ENCODE data around the gene FNDC3B.

FNDC3B gene

GRCh38 chr3:172211123-172211522, 171.7 kb downstream of the FNDC3B start:
- no peak for DNase-seq (ENCODE audit: low read depth, low spot score)

GRCh38 chr3:172213200-172213599, 173.8 kb downstream of the FNDC3B start:
- no peak for DNase-seq (ENCODE audit: low read depth, low spot score)

GRCh38 chr3:172213904-172214303, 174.5 kb downstream of the FNDC3B start:
- DNase-seq (ENCODE audit: low read depth, low spot score): no peak

GRCh38 chr3:172216267-172216666, 176.9 kb downstream of the FNDC3B start:
- DNase-seq (ENCODE audit: low read depth, low spot score): no peak

DNA sequence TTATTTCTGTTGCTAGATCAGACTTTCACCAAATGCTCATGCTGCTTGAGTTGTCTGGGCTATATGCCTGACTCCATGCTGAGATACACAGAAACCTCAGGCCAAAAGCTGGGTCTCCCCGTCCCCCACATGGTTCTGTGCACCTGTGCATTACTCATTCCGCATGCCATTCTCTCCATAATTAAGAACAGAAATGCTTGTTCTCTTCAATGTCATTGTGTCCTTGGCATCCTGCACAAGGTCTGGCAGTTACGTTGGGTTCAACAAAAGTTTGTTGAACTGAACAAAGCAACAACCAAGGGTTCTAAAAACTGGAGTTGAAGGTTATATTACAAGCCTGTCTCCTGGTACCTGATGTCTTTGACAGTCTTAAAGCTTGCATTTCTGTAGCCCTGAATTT, 177.5 kb downstream of the FNDC3B start:
- no peak for DNase-seq (ENCODE audit: low read depth, low spot score)

DNA sequence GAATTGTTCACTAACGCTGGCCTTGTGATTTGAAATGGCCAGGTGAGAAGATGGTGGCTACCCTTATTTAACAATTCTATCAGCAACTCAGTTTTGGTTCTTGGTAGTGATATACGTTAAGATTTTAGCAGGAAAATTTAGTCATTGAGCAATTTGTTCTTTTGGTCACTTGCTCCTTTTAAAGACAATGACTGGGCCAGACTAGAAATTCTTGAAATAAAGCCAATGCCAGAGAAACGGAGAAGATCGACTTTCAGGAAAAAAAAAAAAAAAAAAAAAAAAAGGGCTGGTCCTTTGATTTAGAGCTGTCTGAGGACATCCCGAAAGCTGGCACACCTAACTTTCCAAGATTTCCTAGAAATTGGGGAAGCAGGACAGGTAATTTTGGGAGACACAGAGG, 178.5 kb downstream of the FNDC3B start:
- DNase-seq (ENCODE audit: low read depth, low spot score): no peak

DNA sequence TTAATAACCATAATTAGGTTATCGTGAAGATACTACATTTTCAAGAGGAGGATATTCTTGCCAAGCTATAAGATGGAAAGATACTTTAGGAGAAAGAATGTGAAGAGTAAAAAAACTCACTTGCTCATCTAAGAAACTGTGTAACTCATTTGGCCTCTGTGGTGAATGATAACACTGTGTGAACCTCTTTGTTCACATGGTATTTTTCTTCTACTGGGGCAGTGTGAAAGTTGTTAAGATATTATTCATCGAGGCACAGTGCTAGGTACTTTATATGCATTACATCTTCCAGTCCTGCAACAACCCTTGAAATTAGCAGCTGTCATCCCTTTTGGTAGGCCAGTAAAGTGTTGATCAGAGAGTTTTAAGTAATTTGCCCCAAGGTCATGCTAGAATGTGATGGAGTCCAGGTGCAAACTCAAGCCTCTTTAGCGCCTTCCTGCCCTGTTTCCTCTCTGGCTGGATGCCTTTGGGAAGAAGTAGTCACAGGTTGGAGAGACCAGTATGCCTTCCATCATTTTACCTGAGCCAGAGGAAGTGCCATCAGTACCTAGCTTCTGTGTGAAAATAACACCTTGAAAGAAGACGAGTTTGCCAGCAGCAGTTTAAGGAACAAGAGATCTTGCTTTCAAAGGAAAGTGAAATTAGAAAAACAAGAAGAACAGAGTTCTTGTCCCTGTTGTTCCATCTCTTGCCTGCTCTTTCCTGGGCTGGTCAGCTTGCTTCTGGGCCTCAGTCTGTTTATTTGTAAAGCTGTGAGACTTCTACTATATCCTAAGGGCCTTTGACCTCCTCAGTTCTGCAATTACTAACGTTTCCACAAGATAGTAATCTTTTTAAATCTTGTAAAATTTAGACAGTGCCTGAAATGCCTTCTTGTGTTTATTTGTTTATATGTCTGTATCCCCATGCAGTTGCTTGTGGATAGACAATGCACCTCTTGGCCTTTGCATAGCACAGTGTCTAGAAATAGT, 179.3 kb downstream of the FNDC3B start:
- DNase-seq (ENCODE audit: low read depth, low spot score): no peak

DNA sequence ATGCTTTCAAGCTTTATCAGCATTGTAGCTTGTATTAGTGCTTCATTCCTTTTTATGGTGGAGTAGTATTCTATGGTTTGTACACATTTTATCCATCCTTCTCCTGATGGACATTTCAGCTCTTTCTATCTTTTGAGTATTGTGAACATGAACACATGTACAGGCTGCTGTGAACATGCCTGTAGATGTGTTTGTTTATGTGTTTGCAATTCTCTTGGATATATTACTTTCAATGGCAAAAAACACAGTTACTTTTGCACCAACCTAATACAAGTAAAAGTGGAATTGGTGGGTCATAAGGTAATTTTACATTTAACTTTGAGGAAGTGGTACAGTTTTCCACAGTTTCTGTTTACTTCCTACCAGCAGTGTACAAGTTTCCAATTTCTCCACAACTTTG, 180.4 kb downstream of the FNDC3B start:
- DNase-seq (ENCODE audit: low read depth, low spot score): no peak

GRCh38 chr3:172221547-172221946, 182.2 kb downstream of the FNDC3B start:
- DNase-seq (ENCODE audit: low read depth, low spot score): peak; percentile 48

DNA sequence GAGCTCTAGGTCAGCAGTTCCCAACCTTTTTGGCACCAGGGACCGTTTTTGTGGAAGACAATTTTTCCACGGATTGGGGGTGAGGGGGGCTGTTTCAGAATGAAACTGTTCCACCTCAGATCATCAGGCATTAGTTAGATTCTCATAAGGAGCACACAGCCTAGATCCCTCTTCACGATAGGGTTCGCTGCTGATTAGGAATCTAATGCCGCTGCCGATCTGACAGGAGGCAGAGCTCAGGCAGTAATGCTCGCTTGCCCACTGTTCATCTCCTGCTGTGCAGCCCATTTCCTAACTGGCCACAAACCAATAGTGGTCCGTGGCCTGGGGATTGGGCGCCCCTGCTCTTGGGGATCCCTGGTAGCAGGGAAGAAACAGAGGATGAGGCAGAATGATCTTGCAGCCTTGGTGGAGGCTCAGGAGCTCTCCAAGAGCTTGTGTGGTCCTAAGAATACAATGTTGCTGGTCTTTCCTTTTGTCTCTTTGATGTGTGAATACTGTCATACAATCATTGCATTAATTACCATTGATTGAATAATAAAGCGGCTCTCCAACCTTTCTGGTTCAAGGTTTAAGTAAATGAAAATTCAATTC, 183.2 kb downstream of the FNDC3B start:
- no peak for DNase-seq (ENCODE audit: low read depth, low spot score)

GRCh38 chr3:172223870-172224269, 184.5 kb downstream of the FNDC3B start:
- no peak for DNase-seq (ENCODE audit: low read depth, low spot score)

- DNase-seq (ENCODE audit: low read depth, low spot score): no peak
Observed at GRCh38 chr3:172224560-172225214, 185.3 kb downstream of the FNDC3B start.

DNA sequence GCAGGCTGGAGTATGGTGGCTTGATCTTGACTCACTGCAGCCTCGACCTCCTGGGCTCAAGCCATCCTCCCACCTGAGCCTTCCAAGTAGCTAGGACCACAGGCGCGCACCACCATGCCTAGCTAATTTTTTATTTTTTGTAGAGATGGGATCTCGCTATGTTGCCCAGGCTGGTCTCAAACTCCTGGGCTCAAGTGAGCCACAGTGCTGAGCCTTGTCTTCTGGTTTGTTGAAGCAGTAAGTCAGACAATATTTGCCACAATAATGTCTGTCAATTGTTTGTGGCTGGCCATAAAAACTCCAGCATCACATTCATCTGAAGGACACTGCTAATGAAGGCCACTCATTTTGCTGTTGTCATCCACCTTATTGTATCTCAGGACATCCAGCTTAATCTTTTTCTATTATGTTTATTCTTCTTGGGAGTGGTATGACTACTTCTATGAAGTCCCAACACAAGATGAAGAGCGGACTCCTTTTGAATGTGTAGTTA, 185.9 kb downstream of the FNDC3B start:
- no peak for DNase-seq (ENCODE audit: low read depth, low spot score)

DNA sequence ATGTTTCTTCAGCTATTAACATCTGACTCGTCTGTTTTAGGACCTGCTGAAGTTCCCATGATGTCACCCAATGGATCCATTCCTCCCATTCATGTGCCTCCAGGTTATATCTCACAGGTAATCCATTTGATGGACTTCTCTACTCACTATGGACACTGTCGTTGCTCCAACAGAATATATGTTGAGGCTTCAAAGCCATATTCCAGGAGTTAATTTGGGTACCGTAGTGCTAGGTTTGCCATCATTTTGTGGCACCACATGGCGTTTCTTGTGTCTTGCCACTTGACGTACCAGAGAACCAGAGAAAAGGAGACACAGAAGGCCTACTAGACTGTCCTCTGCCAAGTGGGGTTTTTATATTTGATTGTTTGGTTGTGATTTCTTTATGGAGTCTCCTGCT, 187.5 kb downstream of the FNDC3B start:
- no peak for DNase-seq (ENCODE audit: low read depth, low spot score)

DNA sequence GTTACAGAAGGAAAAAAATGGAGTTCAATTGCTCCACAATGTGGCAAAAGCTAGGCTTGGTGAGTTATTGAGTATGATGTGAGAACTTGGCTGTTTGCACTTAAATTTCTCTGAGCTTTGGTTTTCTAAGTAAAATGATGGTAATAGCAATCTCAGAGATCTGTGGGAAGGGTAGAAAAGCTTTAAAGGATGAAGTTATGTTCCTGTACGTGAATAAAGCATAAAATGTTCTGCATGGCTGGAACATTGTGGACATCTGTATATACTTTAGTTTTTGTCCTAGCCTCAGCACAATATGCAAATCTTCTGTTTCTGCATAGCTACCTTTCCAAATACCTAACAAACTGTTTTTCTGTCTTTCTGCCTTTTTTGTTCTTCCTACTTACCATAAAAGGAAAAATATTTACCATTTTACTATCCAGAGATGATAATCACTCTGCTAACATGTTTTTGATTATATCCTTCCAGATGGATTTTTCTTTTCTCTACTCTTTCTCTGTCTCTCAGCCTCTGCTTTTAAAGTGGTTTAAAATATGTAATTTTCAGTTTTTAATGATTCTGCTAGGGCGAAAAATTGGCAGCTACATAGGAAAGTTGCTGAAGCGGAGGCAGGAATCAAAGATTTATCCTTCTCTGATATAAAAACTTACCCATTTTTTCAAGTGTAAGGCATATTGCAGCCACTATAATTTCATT, 188.1 kb downstream of the FNDC3B start:
- DNase-seq (ENCODE audit: low read depth, low spot score): no peak

- DNase-seq (ENCODE audit: low read depth, low spot score): no peak
Observed at GRCh38 chr3:172228036-172228415, 188.6 kb downstream of the FNDC3B start.

DNA sequence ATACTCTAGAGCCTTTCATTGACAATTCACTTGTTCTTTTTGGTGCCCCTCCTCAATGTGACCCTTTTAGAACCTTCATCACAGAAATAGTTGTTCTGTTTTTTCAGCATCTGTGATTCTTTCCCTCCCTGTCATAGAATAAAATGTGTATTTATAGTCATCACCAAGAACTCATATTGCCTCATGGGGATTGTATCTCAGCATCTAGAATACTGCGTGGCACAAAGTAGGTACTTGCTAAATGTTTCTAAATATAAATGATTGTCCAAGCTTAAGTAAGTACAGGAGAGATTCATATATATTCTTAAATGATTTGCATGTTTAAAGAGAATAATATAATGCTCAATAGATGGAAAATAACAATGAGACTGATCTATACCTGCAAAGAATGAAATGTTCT, 190.1 kb downstream of the FNDC3B start:
- DNase-seq (ENCODE audit: low read depth, low spot score): no peak

- no peak for DNase-seq (ENCODE audit: low read depth, low spot score)
Observed at GRCh38 chr3:172231318-172231901, 192.0 kb downstream of the FNDC3B start.

DNA sequence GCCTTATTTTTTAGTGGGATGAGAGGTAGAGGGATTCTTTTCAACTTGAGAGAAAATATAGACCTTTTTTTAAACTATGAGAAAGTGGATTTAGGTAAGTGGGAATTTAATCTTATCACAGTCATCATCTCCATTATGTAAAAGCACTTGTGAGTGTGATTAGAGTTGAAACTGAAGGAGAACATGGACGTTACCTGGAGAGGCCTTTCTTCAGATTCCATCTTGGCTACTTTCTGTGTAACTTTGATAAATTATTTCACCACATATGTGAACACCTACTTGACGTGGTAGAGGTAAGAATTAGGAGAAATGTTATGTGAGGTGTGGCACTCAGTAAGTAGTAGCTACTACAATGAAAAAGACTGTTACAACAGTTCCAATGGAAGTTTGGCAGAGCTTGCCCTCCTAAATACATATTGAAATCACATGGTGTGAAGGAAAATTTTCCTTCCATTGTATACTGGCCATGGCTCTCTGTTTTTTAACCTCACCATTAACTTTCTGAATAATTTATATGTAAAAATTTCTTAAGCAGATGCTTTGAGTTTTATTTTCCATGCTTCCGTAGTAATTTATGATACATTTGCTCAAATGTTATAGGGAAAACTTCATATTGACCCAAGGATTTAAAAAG, 193.3 kb downstream of the FNDC3B start:
- DNase-seq (ENCODE audit: low read depth, low spot score): no peak

DNA sequence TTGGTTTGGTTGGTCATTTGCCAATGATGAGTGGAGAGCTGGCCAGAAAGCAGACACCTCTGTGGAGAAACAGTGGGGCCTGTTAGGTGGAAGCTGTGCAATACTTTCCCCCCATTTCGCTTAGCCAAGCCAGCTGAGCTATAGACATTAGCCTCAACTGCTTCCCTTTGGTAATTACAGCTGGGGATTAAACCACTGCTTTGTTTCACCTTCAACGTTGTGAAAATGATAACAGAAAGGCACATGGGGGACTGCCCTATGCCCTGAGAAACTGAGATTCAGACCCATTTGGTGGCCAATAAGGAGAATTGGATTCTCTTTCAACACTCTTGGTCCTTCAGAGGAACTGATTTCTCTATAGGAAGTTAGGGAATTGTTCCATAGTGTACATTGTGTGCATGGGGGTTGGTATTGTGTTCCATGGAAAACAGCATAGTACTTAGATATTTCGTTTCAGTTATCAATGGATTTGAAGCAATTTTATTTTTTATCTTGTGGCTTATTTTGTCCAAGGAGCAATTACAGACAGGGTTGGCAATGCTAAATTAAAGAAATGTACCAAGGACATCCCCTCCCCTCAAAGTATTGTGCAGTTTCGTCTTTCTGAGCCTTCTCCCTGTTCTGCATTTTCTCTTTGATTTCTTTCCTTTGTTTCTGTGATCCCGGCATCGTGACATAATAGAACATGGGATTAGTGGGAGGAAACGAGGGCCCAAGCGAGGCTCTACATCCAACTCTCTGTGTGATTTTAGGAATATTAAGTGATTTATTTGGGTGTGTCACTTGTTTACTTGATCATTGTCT, 194.3 kb downstream of the FNDC3B start:
- no peak for DNase-seq (ENCODE audit: low read depth, low spot score)

Data from astrocyte of the hippocampus (primary cell).